HEK293 (cell line): Measurements from ENCODE around the gene GAL3ST3.

ENCODE experiments used
- CTCF ChIA-PET: fragments of 350-600 bp; formaldehyde crosslinking; extraction: SDS; loops from one replicate; lab custom pipeline; 2021; ENCODE audit warnings: antibody characterized with exemption; lab: Yijun Ruan, JAX
- POLR2A ChIA-PET: fragments of 300-600 bp; formaldehyde crosslinking; extraction: SDS; loops from one replicate; lab custom pipeline; 2020; ENCODE audit warnings: antibody characterized with exemption, inconsistent platforms; lab: Yijun Ruan, JAX
- H3K27ac ChIP-seq: fragments of 200-500 bp; sonication (Bioruptor generic); 2 replicates; pipeline ENCODE4 v1.5.1; 2014; ENCODE audit warnings: low read depth, low read length, control low read depth, inconsistent platforms; ENCODE audit errors: extremely low read depth
- H3K36me3 ChIP-seq, 2 experiments: fragments of 200-500 bp in 1 of 2; sonication (Bioruptor generic) in 1 of 2; 1 replicate in 1 of 2; 2 replicates in 1 of 2; pipeline ENCODE4 v1.5.1; 2014 to 2017; ENCODE audit warnings: inconsistent platforms in 2 of 2, low read length in 2 of 2; ENCODE audit not compliant: control insufficient read depth in 2 of 2, insufficient read depth in 1 of 2
- H3K4me1 ChIP-seq: fragments of 200-500 bp; sonication (Bioruptor generic); 2 replicates; pipeline ENCODE4 v1.5.1; 2014; ENCODE audit warnings: mild to moderate bottlenecking, low read length, inconsistent platforms; ENCODE audit not compliant: control insufficient read depth, insufficient read depth
- H3K4me3 ChIP-seq: 2 replicates; pipeline ENCODE4 v1.5.1; 2011; ENCODE audit warnings: low read depth, mild to moderate bottlenecking, control low read depth, low read length, moderate library complexity
- H3K9me3 ChIP-seq: fragments of 200-500 bp; sonication (Bioruptor generic); 2 replicates; pipeline ENCODE4 v1.5.1; 2014; ENCODE audit warnings: low read depth, low read length, inconsistent platforms; ENCODE audit not compliant: control insufficient read depth, insufficient read depth
- WT1 ChIP-seq: fragments of 450-650 bp; formaldehyde crosslinking; IDR thresholded peaks from 2 replicates; pipeline ENCODE4 v1.5.1; 2016; ENCODE audit warnings: missing biosample characterization, missing genetic modification characterization
- ZIC2 ChIP-seq: fragments of 450-650 bp; formaldehyde crosslinking; IDR thresholded peaks from 2 replicates; pipeline ENCODE4 v1.5.1; 2016; ENCODE audit warnings: missing biosample characterization, missing genetic modification characterization
- ZNF10 ChIP-seq: fragments of 450-650 bp; formaldehyde crosslinking; IDR thresholded peaks from 2 replicates; pipeline ENCODE4 v1.5.1; 2017; ENCODE audit warnings: missing biosample characterization, missing genetic modification characterization
- ZNF248 ChIP-seq: fragments of 450-650 bp; formaldehyde crosslinking; IDR thresholded peaks from 2 replicates; pipeline ENCODE4 v1.5.1; 2017; ENCODE audit warnings: missing biosample characterization, missing genetic modification characterization
- ZNF274 ChIP-seq, 2 experiments: fragments of 200-500 bp in 1 of 2; fragments of 450-650 bp in 1 of 2; sonication (Bioruptor generic) in 1 of 2; formaldehyde crosslinking in 1 of 2; IDR thresholded peaks; 2 replicates each; pipeline versions ENCODE4 v1.5.1 to v1.6.1; 2014 to 2016; ENCODE audit warnings: borderline replicate concordance in 1 of 2, inconsistent platforms in 1 of 2, low read length in 1 of 2, missing biosample characterization in 1 of 2, missing genetic modification characterization in 1 of 2
- ZNF335 ChIP-seq: fragments of 450-650 bp; formaldehyde crosslinking; conservative IDR thresholded peaks from 2 replicates; pipeline ENCODE4 v1.5.1; 2016; ENCODE audit warnings: missing biosample characterization, missing genetic modification characterization
- ZNF433 ChIP-seq: fragments of 450-650 bp; formaldehyde crosslinking; IDR thresholded peaks from 2 replicates; pipeline ENCODE4 v1.5.1; 2016; ENCODE audit warnings: missing biosample characterization, missing genetic modification characterization, low read depth
- ZNF521 ChIP-seq: fragments of 450-650 bp; formaldehyde crosslinking; IDR thresholded peaks from 2 replicates; pipeline ENCODE4 v1.5.1; 2017; ENCODE audit warnings: missing biosample characterization, mild to moderate bottlenecking, missing genetic modification characterization
- ZNF555 ChIP-seq: fragments of 450-650 bp; formaldehyde crosslinking; conservative IDR thresholded peaks from 2 replicates; pipeline ENCODE4 v1.5.1; 2017; ENCODE audit warnings: missing biosample characterization, mild to moderate bottlenecking, missing genetic modification characterization, inconsistent platforms
- ZNF558 ChIP-seq: fragments of 450-650 bp; formaldehyde crosslinking; IDR thresholded peaks from 2 replicates; pipeline ENCODE4 v1.5.1; 2016; ENCODE audit warnings: missing biosample characterization, missing genetic modification characterization
- ZNF639 ChIP-seq: fragments of 450-650 bp; formaldehyde crosslinking; IDR thresholded peaks from 2 replicates; pipeline ENCODE4 v1.5.1; 2016; ENCODE audit warnings: missing biosample characterization, missing genetic modification characterization
- ZNF654 ChIP-seq: fragments of 450-650 bp; formaldehyde crosslinking; IDR thresholded peaks from 2 replicates; pipeline ENCODE4 v1.5.1; 2016; ENCODE audit warnings: low read depth, missing biosample characterization, missing genetic modification characterization
- ZSCAN4 ChIP-seq: fragments of 450-650 bp; formaldehyde crosslinking; IDR thresholded peaks from 2 replicates; pipeline ENCODE4 v1.5.1; 2017; ENCODE audit warnings: missing biosample characterization, missing genetic modification characterization

GAL3ST3 gene

GRCh38 chr11:66015936-66016792, 32.8 kb downstream of the GAL3ST3 start:
- ChIA-PET CTCF (no interaction called here), POLR2A (no interaction called here)
- H3K27ac ChIP-seq = no peak overlapping the region
- TF ChIP-seq ZNF521 (tag by site-specific recombination) (no peak), ZSCAN4 (0 out of 2 replicates have a peak, but pooled peaks have one; percentile 28), ZNF555 (no peak), ZIC2 (0 out of 2 replicates have a peak, but pooled peaks have one; percentile 16), ZNF639 (tag by site-specific recombination) (no peak), ZNF558 (tag by site-specific recombination) (no peak)
- no peak overlapping the region for H3K4me3 ChIP-seq
- H3K36me3 ChIP-seq = no peaks in the 10 kb centered on the region
- no peaks in the 10 kb centered on the region for H3K4me1 ChIP-seq
- no peaks in the 10 kb centered on the region for H3K9me3 ChIP-seq

GRCh38 chr11:66015454-66015881, 33.5 kb downstream of the GAL3ST3 start:
- TF ChIP-seq ZNF433 (tag by site-specific recombination) = no peak
- TF ChIP-seq ZIC2 = 0 out of 2 replicates have a peak, but pooled peaks have one; percentile 31

GRCh38 chr11:66014804-66015453, 34.0 kb downstream of the GAL3ST3 start:
- TF ChIP-seq ZSCAN4 = peak; percentile 36
- TF ChIP-seq WT1 = no peak
- peak; percentile 13; the same call in 1 of the 2 replicates for TF ChIP-seq ZNF335 (tag by site-specific recombination)
- ChIA-PET CTCF (no interaction called here), POLR2A (no interaction called here)
- Histone ChIP-seq H3K36me3 (no peaks in the 10 kb centered on the region), H3K4me3 (no peak overlapping the region), H3K27ac (no peak overlapping the region), H3K9me3 (no peaks in the 10 kb centered on the region), H3K4me1 (no peaks in the 10 kb centered on the region)

More at GRCh38 chr11:66015454-66015881, 33.5 kb downstream of the GAL3ST3 start:
- Histone ChIP-seq H3K4me1 (no peaks in the 10 kb centered on the region), H3K9me3 (no peaks in the 10 kb centered on the region), H3K27ac (no peak overlapping the region), H3K36me3 (no peaks in the 10 kb centered on the region), H3K4me3 (no peak overlapping the region)
- ChIA-PET CTCF (no interaction called here), POLR2A (no interaction called here)

GRCh38 chr11:66013762-66014100, 35.2 kb downstream of the GAL3ST3 start:
- Histone ChIP-seq H3K36me3 (no peaks in the 10 kb centered on the region), H3K9me3 (no peaks in the 10 kb centered on the region), H3K4me3 (no peak overlapping the region), H3K27ac (no peak overlapping the region), H3K4me1 (no peaks in the 10 kb centered on the region)
- POLR2A ChIA-PET = interaction anchor here (1.2 kb wide), 1 partner anchor 8 kb away, joined by 4 read pairs; no protein-coding TSS in a partner anchor
- CTCF ChIA-PET = interaction anchor here (2.0 kb wide), 1 partner anchor 9 kb away, joined by 9 read pairs; no protein-coding TSS in a partner anchor
- no peak for TF ChIP-seq ZNF248 (tag by site-specific recombination)
- no peak for TF ChIP-seq ZNF654 (tag by site-specific recombination)
- no peak for TF ChIP-seq ZNF10
- no peak for TF ChIP-seq ZNF274 (IDR thresholded peaks at IDR 0.05; ENCODE audit: low read length)
- TF ChIP-seq ZNF274 (tag by site-specific recombination; IDR thresholded peaks at IDR 0.05; ENCODE audit: borderline replicate concordance) = no peak
- no peak for TF ChIP-seq ZNF335 (tag by site-specific recombination)
